ENCODE data around the gene AGFG1.

DNA sequence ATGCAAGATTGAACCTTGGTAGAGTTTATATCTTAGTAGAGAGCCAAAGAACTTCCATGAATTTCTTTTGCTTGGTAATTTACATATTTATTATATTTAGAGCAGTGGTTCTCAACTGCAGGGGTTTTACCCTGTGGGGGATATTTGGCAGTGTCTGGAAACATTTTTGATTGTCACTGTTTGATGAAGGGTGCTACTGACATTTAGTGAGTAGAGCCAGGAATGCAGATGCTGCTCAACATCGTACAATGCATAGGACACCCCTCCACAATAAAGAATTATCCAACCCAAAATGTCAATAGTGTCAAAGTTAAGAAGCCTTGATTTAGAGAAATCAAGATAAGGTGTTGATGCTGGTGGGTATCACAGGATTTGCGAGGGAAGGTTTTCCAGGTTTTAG is 14.7 kb downstream of the AGFG1 start:
- TF ChIP-seq, protein P1, sequence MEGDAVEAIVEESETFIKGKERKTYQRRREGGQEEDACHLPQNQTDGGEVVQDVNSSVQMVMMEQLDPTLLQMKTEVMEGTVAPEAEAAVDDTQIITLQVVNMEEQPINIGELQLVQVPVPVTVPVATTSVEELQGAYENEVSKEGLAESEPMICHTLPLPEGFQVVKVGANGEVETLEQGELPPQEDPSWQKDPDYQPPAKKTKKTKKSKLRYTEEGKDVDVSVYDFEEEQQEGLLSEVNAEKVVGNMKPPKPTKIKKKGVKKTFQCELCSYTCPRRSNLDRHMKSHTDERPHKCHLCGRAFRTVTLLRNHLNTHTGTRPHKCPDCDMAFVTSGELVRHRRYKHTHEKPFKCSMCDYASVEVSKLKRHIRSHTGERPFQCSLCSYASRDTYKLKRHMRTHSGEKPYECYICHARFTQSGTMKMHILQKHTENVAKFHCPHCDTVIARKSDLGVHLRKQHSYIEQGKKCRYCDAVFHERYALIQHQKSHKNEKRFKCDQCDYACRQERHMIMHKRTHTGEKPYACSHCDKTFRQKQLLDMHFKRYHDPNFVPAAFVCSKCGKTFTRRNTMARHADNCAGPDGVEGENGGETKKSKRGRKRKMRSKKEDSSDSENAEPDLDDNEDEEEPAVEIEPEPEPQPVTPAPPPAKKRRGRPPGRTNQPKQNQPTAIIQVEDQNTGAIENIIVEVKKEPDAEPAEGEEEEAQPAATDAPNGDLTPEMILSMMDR (IDR thresholded peaks at IDR 0.05): no peak
- TF ChIP-seq POLR2A (IDR thresholded peaks at IDR 0.05) (no peak), EP300 (IDR thresholded peaks at IDR 0.05) (no peak)
